Cardiac septum (tissue), 1 donor: Measurements from ENCODE around the gene TMEM174. TPM values are rescaled to one million over a fixed set of nuclear protein-coding genes. Genes with fewer than 3 reads are reported as not detected.

Experiments
- DNase-seq: peaks from one replicate; pipeline ENCODE4 v3.0.0-alpha.2; 2020; ENCODE audit warnings: low spot score
- intact Hi-C: fragments of 100-400 bp; cut with DNase I; formaldehyde crosslinking; loops from one replicate; pipeline ENCODE4 v1.14.0; 2022
- total RNA-seq: library from RNA; stranded (reverse); fragmentation: NEBNext Ultra II Directional; extraction: Animal tissue kit (Norgen Biotek cat#: 25700); gene quantifications from one replicate; pipeline ENCODE4 v1.2.1, GENCODE V29; 2021
- donor health status: DM: no; HTN: no; CAD: no.

Gene TMEM174
- total RNA-seq, 1 donor from 2014 or later, result not detected

DNA sequence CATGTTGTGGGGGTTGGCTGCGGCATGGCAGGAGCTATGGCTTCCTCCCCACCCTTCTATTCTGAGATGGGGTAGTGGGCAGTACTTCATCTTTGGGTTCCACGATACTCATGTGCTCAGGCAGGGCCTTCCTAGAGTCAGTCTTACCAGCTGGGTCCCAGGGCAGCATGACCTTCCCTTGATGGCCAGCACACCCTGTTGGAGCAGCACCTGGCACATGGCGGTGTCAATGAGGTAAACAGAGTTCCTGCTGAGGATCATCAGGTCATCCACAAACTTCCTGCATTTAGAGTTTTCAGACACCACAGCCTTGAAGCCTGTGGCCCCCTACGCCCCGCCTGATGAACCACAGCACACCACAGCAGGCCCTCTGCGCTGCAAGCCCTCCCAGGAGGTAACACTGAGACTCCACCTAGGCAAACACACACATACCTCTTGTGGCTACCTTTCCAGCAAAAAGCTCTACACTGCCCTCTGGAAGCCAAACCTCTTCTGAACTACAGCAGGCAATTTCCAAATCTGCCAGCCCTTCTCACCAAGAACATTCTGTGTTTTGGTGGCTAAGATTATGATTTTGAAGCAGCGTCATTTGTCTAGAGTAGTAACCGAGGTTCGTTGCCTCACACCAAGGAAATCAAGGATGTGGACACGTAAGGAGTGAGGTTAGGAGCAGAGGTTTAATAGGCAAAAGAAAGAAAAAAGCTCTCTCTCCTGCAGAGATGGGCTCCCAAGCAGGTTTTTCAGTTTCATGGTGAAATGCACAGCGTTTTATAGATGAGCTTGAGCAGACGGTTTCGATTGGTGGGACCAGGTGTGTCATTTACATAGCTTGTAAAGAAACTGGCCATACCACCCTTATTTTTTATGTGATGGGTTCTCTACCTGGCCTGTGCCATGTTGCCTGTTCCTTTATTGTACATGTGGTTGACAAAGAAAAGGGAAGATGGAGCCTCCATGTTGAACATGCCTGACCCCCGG, 20.3 kb upstream of the TMEM174 start:
- DNase-seq, result no peak
- intact Hi-C loops, result no loop called here

DNA sequence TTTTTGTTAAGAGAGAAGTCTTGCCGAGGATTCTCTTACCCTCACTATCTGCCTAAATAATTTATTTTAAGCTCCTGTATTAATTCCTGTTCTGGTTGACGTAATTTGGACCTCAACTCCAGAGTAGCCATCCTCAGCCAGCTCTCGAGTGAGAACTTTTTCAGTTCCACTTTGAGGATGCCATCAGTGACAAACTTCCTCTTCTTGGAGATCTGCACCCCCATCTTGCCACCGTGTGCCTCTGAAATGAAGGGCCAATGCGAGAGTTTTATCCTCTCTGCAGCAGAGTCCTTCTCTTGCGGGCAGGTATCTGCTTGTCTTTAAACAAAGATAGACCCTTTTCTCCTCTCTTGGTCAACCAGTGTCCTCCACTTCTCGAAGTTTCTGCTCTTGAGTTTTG, 19.5 kb upstream of the TMEM174 start:
- no peak for DNase-seq
- intact Hi-C loops, result no loop called here

DNA sequence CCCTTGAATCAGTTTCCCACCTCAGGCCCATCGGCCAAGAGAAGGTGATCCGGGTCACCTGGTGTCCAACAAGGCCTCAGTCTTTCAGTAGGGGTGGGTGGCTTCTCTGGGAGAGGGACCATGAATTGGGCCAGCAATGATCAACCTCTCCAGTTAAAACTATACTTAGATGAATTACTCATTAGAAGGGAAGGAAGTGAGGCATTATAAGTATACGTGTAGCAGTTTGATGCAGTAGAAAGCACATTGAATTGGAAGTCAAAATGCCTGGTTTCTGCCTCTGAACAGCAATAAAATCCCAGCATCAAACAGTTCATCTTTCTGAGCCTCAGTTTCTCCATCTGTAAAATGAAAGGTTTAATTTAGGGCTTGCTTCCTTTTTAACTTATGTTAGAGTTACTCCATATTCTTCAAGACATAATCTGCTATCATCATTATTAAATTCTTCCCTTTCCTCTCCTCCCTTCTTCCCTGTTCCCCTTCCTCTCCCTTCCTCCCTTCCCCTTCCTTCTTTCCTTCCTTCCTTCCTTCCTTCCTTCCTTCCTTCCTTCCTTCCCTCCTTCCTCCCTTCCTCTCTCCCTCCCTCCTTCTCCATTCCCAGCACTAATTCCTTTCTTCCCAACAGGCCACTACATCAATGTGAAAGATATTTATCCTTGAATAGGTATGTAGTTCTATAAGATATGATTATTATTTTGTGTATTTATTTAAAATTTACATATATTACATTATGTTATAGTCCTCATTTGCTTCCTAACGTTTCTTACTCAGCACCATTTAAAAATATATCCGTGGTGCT, 18.6 kb upstream of the TMEM174 start:
- intact Hi-C loops, result no loop called here
- DNase-seq, result no peak

DNA sequence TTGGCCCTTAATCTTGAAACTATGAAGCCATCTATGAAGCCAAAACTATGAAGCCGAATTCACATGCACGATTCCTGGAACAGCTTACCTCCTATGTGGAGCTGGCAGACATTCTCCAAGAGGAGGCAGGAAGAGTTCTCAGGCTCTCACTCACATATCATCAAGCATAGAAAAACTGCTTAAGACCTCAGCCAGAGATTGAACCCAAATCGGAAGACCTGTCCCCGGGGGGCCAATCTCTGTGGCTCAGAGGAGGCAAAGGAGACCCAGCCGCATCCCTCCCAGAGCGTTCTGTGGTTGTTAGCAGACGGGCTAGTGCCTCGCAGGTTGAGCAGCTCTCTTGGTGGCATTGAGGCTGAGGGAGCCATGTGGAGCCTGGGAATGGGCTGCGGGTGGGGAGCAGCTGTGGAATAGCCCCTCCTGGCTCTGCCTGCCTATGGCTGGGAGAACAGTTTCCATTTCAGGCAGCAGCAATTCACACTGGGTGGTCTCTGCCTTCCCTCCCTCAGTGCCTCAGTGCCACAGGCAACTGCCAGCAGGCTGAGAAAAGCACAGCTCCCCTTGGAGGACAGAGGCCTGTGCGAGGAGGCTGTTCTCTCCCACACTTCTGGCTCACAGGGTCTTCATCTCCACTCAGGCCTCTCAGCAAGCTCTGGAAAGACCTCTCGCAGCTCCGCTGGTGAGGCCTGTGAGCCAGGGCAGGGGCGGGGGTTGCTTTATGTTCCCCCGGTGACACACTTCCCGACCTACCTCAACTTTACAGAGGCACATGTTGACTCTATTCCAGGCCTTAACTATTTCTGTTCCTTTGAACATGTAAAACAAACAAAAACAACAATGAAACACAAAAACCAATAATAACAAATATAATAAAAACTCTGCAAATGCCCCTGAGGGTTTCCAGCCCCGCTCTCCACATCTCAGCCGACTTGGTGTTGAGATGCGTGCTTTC, 17.4 kb upstream of the TMEM174 start:
- DNase-seq, result no peak
- intact Hi-C loops, result no loop called here

DNA sequence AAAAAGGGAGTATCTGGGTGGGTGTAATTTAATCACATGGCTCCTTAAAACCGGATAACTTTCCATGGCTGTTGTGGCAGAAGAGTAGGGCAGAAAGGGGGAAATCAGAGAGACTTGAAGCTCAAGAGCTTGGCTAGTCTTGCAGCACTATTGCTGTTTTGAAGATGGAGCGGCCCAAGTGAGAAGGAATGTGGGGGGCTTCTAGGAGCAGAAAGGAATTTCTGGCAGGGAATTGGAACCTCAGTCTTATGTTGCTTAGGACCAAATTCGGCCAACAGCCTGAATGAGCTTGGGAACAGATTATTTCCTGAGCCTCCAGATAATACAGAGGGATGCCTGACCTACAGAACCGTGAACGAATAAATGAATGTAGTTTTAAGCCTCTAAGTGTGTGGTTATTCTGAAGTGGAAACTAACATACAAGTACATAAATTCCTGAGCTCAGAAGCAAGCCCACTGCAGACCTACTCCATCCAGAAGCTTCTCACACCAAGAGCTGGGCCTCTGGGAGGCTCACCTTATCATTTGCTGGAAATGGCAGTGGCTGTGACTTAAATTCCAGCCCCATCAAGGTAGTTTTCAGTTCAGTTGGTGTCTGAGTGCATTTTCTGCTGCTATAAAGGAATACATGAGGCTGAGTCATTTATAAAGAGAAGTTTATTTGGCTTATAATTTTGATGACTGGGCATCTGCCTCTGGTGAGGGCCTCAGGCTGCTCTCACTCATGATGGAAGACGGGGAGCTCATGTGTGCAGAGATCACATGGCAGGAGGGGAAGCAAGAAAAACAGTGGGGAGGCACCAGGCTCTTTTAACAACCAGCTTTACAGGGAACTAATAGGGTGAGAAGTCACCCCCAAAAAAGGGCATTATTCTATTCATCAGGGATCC, 15.3 kb upstream of the TMEM174 start:
- DNase-seq, result no peak
- intact Hi-C loops, result no loop called here

DNA sequence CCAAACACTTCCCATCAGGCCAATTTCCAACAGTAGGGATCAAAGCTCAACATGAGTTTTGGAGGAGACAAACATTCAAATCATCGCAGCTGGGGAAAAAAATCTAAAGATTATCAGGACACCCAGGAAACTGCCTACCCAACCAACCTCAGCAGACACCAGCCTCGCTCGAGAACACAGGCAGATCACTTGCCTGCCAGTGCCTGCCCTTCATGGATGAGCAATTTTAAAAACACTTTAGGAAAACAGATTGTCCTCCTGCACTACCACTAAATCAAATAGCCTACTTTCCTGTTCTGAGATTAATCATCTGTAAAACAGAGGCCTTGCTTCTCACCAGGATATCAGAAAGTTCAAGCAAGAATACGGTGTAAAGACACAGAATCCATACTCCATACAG, 14.7 kb upstream of the TMEM174 start:
- no peak for DNase-seq
- intact Hi-C loops, result no loop called here

DNA sequence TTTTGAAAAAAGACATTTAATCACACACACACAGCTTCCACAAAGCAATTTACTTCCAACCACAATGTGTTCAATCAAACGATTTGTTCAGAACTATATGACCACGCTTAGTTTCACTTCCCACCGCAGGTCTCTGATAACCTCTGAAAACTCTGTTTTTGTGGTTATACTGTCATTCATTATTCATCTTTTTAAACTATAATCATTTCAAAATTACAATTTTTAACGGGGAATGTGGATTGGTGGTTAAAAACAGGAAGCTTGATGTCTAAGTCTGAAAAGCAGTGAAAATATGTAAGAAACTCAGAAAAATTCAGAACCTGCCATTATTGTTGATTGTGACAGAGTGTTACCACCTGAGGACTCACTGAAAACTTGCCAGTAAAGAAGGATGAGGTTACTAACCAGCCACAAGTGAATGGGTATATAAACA, 12.7 kb upstream of the TMEM174 start:
- intact Hi-C loops, result no loop called here
- no peak for DNase-seq

DNA sequence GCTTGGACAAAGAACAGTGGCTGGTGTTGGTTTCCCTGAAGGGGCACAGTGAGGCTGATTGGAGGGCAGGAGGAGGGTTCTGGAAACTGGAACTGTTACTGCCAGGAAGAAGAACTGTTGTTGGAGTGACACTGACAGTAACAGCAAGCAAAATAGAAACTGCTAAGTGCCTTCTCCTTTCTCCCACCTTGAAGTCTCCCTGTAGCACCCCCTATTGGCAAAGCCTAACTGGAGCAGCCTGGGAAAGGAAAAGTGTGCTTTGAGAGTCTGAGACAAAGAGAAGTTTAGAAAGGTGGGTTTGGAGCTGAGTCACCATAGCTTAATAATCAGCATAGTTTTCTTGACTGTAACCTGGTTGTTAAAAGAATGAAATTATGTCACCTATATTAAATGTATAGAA, 2.5 kb upstream of the TMEM174 start:
- DNase-seq, result no peak
- intact Hi-C loops, result no loop called here

DNA sequence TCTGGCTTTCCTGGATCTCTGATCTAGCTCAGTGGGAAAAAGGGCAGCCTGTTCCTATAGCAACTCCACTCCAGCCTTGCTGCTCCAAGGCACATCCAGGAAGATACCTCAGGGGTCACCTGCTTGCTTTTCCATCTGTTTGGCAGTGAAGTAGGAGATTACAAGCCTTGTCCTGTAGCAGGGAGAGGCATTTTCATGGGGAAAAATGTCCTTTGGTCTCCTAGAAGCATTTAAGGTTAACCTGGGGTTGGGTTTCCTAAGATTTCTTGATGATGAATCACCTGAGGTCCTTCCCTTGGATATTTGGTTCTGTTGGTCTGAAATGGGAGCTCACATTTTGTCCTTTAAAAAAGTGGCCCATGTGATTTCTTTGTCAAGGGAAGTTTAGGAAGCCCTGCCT, 1.5 kb upstream of the TMEM174 start:
- intact Hi-C loops, result no loop called here
- DNase-seq, result no peak

DNA sequence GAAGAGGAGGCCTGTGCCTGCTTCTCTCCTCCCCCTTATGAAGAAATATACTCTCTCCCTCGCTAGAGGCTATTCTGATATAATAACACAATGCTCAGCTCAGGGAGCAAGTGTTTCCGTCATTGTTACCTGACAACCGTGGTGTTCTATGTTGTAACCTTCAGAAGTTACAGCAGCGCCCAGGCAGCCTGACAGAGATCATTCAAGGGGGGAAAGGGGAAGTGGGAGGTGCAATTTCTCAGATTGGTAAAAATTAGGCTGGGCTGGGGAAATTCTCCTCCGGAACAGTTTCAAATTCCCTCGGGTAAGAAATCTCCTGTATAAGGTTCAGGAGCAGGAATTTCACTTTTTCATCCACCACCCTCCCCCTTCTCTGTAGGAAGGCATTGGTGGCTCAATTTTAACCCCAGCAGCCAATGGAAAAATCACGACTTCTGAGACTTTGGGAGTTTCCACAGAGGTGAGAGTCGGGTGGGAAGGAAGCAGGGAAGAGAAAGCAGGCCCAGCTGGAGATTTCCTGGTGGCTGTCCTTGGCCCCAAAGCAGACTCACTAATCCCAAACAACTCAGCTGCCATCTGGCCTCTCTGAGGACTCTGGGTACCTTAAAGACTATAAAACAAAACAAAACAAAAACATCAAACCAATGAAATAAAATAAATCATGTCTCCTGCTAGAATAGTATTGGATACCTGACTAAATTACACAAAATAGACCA, 1.3 kb downstream of the TMEM174 start:
- DNase-seq, result no peak
- intact Hi-C loops, result no loop called here

DNA sequence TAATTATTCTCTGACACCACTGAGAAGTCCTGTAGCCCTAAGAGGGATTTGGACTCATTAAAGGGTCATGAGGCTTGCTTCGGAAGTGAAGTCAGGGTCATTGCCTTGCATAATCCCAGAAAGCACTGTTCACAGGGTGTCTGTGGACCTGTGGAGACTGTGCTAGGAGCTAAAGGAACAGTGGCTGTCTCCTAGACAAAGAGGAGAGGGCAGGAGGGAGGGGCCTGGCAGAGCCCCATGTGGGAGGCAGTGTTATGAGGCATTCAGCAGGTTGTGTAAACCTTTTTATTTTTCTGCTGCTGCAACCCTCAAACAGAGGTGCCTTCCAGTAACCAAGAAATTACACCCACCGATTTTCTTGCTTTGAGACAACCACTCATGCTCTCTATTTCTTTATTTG, 3.3 kb downstream of the TMEM174 start:
- intact Hi-C loops, result no loop called here
- no peak for DNase-seq

DNA sequence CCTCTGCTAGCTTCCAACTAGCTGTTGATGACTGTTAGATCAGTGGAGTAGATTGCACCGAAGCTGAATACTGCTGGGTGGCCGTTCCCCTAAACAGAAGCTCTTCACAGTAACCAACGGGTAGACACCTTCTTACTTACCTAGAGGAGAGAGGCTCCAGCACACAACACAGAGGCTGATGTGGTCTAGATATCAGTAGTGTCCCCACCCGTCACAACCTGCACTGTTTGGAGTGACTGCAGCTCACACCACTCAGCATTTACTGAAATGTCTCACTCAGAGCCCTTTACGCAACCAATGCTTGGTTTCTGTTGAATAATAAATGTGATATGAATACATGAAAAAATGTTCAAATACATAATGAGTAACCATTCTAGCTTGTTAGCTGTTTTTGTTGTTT, 5.3 kb downstream of the TMEM174 start:
- intact Hi-C loops, result no loop called here
- DNase-seq, result no peak

DNA sequence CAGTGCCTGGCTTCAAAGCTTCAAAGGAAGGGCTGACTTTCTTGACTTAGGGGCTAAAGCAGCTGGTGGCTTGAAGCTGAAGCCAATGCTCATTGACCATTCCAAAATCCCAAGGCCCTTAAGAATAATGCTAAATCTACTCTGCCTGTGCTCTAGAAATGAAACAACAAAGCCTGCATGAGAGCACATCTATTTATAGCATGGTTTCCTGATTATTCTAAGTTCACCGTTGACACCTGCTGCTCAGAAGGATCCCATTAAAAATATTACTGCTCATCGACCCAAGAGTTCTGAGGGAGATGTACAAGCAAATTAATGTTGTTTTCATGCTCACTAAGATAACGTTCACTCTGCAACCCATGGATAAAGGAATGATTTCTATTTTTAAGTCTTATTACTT, 6.7 kb downstream of the TMEM174 start:
- DNase-seq, result no peak
- intact Hi-C loops, result no loop called here

DNA sequence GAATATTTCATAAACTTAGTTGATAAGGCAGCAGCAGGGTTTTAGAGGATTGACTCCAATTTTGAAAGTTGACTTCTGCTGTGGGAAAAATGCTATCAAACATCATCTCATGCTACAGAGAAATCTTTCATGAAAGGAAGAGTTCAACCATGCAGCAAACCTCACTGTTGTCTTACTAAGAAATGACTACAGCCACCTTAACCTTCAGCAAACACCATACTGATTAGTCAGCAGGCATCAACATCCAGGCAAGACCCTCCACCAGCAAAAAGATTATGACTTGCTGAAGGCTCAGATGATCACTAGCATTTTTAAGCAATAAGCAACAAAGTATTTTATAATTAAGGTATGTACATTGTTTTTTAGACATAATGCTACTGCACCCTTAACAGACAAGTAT, 7.6 kb downstream of the TMEM174 start:
- intact Hi-C loops, result no loop called here
- no peak for DNase-seq

DNA sequence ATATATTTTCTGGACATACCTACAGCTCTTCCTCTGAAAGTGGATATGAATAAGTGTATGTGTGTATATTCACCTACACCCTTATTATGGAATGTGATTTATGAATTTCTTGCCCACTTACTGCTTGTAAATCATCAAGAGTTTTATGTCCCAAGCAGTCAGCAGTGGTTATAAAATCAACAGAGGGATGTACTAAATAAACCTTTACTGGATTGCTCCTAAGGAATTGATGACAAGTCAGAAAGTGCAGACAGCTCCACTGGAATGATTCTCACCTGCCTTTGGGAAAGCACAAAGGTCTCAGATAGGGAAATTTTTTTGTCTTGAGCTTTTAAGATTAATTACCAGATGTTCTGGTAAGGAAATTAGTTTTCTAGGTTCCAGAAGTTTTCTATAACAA, 9.3 kb downstream of the TMEM174 start:
- DNase-seq, result no peak
- intact Hi-C loops, result no loop called here

DNA sequence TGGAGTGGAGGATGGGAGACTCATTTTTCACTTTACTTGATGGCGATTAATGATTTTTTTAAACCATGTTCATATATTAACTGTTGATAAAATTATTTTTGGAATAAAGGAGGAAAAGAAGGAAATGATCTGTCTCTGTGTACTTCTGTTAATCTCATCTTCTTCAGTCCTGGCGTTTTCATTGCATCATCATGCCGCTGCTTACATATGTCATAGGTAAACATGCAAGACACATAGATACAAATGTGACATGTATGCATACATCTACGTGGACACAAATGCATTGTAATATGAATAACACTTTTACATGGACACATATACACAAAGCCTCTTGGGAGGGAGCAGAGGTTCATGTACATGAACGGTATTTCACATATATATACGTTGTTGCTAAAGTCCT, 10.0 kb downstream of the TMEM174 start:
- no peak for DNase-seq
- intact Hi-C loops, result no loop called here

DNA sequence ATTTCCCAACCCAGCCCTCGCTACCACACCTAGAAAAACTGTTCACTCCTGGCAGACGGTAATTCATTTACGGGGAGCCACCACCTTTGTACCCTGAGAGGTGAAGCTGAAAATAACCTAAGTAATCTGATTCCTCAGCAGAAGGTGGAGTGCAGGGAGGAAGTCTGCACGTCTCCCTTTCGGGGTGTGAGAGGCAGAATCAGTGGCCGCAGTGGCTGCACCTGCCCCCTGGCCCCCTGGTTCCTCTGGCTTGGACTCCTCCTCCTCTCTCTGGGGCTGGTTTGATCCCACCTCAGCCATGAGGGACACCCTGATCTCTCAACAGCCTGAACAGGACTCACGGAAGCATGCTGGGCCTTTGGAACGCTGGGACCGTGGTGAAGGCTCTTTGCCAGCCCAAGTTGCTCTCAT, 10.5 kb downstream of the TMEM174 start:
- intact Hi-C loops, result no loop called here
- DNase-seq, result no peak

DNA sequence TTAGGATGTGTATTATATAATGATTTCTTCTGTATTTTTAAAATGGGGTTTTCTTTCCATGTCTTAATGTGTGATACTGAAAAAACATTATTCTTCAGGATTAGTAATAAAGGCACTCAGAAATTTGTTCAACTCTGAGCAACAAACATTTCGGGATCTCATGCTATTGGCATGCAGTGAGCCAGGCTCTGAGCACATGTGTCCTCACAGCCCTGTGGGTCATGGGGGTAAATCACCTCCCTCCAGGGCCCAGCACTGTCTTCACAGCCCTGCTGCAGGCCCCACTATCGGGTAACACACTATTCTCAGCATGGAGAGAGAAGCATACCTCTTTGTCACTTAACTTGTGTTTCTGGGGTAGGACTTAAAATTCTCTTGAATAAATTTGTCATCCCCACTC, 14.0 kb downstream of the TMEM174 start:
- DNase-seq, result no peak
- intact Hi-C loops, result no loop called here
